Activated T-cell treated with anti-CD3 and anti-CD28 coated beads, Interleukin-2, amount 50 U/mL, for 48 hours (primary cell): ENCODE data around the gene RPS2.
A peak's percentile ranks its signal among the peaks of the same experiment; 100 is the strongest.
"Not testable (repeated sequence)": the region's sequence is repeated elsewhere in the genome, so short reads cannot be mapped to it uniquely, and the experiment has no call there.

Experiments
- DNase-seq, 2 experiments: peaks; one replicate each; pipeline ENCODE4 v3.0.0-alpha.2; 2020

RPS2 gene

DNA sequence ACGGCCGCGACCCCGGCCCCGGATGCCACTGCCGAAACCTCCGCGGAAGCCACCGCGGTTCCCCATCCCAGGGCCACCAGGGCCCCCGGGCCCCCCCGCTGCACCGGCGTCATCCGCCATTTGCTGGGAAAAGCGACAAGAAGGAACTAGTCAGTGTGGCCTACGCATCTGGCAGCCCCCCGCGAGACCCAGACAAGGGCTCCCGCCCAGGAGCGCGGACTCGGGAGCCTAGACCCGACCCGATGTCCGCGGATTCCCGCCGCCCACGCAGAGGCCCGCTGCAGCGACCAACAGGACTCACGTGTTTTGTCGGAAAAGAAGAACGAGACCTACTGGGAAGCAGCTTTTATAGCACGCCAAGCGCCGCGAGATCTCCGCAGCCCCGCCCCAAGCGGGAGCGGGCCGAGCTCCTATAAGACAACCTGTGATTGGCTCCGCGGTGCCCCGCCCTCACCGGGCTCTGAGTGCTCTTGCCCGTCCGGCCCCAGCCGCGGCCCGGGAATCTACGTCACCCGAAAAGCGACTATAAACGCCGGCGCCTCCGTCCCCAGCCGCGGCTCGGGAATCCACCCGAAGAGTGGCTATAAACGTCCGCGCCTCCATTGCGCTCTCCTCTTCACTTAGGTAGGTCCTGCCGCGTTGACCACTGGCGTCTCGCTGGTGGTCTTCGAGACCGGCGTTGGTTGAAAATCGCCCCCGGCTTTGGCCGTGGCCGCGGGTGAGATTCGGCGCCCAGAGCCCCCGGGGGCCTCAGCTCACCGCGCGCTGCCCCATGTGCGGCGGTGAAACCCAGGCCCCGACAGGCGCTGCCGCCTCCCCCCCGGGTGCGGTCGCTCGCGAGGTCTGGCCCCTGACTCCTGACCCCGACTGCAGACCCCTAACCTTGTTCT lies at the start of gene RPS2:
RPS2 (minus strand) TSS at position 321 of the 890 bp plus-strand sequence; CDS start at position 120, 201 bp downstream.
- peak; percentile 99 for DNase-seq

DNA sequence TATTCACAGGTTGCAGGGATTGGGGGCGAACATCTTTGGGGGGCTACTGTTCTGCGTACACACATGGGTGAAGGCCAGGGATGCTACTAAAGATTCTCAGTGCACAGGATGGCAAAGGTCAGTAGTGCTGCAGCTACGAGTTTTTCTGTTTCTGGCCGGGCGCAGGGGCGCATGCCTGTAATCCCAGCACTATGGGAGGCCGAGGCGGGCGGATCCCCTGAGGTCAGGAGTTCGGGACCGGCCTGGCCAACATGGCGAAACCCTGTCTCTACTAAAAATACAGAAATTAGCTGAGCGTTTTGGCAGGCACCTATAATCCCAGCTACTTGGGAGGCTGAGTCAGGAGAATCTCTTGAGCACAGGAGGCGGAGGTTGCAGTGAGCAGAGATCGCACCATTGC lies 48.9 kb upstream of the RPS2 start:
- DNase-seq = no peak

DNA sequence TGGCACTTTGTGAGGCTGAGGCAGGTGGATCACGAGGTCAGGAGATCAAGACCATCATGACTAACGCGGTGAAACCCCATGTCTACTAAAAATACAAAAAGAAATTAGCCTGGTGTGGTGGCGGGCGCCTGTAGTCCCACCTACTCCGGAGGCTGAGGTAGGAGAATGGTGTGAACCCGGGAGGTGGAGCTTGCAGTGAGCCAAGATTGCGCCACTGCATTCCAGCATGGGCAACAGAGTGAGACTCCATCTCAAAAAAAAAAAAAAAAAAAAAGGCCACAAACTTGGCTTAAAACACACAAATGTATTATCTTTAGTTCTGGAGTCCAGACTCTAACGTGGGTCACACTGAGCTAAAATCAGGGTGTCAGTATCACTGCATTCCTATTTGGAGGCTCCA lies 47.1 kb upstream of the RPS2 start:
- DNase-seq = not testable (repeated sequence)

DNA sequence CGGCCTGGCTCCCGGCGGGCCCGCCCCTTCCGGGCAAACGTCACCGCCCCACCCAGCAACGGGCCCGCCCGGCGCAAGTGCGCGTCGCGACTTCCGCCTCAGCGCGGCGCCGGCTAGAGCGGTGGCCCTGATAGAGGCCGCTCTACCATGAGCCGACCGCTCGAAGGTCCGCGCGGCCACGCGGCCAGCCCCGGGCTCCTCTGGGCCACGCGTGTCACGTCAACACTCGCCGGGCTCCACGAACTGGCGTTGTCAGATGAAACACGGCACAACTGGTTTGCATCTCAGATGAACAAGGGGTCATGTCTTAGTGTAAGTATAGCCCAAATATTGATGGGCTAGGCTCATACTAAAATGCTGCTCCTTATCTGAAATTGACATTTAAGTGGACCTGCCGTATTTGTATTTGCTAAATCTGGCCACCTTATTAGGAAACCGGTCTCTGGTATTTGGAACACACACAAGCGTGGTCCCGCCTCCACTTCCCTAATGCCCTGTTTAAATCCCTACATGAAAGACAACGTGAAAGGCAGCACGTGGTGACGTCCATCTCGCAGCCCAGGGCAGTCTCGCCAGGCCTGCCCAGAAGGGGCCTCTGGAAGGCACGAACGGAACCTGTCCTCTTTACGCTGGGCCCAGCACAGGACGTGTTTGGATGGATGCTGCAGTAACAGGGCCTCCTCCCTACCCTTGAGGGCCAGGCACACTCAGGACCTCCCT lies 45.3 kb upstream of the RPS2 start, which contains the start of gene ZNF598:
ZNF598 (minus strand) TSS at position 31 of the 720 bp plus-strand sequence.
- DNase-seq = peak; percentile 83 to 86

DNA sequence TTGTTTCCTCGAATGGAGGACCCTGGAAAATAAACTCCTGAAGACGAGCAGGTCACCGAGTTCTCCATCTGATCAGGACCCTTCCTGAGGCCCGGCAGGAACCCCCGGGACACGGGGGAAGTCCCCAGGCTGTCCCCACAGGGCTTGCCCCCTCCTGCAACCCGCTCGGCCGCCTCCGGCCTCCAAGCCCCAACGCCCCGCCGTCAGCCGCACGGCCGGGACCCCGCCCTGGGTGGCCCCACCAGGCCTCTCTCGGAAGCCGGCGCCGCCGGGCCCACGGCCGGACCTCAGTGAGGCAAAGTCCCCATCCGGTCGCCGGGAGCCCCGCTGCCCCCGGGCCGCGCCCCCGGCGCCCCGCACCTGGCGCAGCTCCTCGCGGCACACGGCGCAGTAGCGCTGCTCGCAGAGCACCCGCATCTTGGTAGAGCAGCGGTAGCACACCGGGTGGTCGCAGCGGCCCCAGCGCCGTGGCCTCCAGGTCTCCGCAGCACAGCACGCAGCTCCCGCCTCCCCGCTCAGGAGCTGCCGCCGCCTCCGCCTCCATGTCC lies 44.6 kb upstream of the RPS2 start:
- DNase-seq = peak in 1 of 2 experiments; percentile 57

DNA sequence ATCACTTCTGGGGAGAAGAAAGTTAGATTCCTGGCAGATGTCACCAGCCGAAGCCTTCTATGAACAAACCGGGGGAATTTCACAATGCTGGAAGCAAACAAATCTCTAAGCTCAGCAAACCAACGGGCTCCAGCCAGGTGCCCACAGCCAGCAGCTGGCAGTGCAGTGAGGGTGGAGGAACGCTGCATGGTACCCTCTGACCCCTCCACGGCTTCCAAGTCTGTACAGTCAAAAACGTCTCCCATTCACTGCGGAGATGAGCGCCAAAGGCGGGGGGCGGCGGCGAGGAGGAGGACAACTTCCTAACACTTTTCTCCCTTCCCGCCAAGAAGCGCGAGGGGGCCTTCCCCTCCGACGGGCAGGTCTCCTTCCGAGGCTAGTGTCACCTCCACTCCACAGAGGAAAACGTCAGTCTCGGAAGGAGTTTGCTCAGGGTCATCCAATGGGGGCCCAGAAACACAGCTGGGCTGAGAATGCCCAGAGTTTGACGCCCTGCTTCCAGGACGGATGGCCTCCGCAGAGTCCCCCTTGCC lies 44.1 kb upstream of the RPS2 start:
- DNase-seq = peak; percentile 67 to 69

DNA sequence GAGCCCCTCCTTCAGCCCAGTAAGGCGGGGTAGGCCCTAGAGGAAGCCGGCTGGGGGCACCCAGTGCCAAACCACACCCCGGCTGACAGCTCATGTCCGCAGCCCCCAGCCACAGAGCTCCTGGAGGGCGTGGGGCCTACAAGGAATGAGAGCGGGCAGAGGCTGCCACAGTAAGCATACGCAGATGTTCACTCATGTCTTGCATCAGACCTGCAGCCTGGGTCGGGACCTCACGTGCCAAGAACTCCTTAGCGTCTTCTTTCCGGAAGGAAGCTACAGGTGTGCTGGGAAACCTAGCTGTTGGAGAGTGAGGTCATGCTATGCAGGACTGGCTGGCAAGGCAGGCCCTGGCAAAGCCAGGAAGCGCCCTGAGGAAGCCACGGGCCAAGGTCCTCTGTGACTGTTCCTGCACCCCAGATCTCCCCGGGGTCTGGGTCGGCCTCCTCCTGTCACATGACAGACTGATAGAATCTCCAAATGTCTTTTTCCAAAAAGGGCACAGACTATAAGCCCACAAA lies 43.4 kb upstream of the RPS2 start:
- DNase-seq = peak; percentile 50 to 57

DNA sequence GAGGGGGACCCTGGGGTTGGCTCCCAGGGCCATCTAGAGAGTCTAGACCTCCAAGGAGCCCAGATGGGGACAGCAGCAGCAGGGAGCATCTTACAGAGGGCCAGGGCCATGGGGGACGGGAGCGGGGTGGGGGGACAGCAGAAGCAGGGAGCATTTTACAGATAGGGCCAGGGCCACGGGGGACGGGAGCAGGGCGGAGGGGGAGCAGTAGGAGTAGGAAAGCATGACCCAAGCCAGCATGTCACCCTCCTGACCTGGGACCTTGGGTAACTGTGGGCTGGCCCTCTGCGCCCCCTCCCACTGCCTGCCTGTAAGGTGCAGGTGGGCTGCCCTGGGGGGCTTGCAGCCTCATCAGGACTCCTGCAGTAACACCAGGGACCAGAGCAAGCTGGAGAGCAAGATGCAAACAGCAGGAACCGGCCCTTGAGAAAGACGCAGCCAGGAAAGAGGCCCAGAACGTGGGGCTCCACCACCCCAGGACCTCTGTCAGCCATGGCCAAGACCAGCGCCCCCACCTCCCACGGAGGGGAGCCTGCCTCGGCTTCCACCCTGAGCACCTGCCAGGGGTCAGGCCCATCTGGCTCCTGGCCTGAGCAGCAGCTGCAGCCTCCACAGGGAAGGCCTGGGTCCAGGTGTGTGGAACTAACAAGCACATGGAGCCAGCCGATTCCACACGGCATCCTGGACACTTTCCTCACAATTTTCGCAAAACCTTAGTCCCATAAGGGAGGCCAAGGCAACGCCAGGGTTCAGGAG lies 42.6 kb upstream of the RPS2 start:
- DNase-seq = no peak

DNA sequence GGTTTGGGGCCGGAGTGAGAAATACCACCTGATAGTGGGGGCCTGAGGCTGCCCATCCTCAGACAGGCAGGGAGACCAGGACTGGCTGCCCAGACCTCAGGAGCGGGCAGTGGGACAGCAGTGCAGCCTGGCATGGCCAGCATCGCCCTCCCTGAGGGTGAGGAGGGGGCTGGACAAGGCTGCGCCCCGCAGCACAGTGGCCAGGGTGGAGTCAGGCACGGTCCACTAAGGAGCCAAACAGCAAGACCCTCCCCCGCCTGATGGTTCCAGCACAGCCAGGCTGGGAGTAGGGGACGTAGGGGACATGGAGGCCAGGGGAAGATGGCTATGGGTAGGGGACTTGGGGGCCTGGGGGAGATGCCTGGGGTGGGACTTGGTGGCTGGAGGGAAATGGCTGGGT lies 41.7 kb upstream of the RPS2 start:
- no peak for DNase-seq

DNA sequence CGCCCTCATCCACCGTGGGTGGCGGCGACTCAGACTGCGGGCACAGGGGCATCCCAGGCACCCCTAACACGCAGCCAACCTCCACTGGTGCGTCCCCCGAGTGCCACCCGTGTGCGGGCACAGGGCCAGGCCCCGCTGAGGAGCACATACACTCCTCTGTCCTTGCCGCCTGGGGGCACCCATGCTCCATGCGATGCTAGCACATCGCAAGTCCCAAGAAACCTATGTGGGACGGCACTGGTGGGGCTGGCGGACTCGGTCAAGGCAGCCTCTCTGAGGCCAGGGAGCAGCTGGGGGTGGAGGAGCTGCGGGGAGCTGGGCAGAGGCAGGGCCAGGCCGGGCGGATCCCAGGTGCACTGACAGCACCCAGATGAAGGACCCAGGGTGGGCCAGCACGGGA lies 41.0 kb upstream of the RPS2 start:
- DNase-seq = no peak

DNA sequence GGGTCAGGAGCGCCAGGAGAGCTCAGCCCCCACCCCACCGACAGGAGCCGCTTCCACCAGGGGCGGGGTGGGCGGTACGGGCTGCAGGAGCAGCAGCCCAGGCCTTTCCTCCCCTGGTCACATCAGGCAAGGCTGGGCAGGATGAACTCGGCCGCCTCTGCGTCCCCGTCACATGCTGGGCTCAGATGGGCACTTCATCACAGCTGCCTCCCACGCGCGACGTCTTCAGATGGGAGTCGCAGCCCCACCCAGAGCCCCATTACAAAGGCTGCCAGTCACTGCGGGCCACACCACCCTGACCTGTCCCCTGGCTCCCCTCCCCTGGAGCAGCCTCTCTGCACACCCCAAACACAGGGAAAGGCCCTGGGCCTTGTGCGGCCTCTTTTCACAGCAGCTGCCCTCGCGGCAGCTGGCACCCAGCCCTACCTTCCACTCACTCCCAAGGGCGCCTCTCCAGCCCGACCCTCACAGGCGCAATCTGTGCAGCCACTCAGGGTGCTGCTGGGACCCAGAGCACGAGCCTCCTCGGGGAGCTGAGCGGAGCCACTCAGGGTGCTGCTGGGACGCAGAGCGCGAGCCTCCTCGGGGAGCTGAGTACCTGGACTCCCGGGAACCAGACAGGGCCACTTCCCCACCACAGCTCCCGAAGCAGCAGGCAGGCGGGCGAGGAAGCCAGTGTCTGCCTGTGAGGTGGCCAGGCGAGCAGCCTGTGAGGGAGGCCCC lies 40.3 kb upstream of the RPS2 start:
- no peak for DNase-seq

DNA sequence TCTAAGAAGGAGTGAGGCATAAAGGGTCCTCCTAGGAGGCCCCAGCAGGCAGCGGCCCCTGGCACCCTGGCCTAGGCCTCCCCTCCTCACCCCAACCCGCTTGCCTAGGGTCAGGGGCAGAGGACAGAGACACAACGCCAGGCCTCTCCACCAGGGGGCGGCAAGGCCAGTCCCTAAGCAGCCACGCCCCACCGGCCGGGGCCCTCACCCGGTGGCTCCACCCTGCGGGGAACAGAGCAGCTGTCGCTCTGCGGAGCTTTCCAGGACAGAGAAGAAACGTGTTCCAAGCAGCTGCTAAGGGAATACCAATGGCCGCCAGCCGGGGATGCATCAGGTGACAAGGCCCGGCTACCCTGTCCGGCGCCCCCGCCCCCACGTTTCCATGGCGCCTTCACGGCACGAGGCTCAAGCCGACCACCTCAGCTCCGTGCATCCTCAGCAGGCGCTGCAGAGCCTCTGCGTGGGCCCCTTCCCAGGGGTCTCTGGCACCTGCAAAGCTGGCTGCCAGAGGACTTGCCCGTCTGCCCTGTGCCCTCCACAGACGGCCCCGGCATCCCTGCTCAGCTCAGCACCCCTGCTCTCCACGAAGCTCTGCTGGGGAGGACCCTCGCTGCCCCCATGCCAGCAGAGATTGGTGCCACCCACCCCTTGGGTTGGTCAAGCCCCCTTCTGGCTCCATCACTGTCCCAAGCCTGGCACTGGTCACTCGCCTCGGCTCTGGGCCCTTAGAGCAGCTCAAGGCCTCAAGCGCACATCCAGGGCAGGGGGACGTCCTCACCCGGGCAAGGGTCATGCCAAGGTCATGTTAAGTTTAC lies 39.4 kb upstream of the RPS2 start:
- peak; percentile 95 to 96 for DNase-seq

DNA sequence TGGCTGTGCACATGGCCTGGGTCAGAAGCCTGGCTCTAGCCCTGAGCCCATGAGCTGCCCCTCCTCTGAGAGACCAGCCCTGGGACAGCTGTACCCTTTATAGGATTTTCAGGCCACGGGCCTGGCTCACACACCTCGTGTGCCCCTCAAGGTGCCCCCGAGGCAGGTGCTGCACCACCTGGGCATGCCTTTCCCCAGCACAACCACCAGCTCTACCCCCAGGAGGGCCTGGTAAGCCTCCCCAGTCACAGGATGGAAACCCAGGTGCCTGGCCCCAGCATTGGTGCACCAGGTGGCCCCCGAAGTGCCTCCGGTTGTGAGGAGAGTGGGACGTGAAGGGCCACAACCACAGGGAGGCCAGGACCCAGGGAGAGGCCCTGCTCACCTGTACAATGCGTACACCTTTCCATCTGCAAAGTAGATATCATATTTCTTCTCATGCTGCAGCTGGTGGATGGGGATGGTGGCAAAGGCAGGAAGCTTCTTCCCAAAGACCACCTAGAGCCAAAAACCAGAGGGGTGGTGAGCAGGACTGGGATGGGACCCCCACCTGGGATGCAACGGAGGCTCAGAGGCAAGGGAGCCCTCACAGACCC lies 38.7 kb upstream of the RPS2 start:
- no peak for DNase-seq

DNA sequence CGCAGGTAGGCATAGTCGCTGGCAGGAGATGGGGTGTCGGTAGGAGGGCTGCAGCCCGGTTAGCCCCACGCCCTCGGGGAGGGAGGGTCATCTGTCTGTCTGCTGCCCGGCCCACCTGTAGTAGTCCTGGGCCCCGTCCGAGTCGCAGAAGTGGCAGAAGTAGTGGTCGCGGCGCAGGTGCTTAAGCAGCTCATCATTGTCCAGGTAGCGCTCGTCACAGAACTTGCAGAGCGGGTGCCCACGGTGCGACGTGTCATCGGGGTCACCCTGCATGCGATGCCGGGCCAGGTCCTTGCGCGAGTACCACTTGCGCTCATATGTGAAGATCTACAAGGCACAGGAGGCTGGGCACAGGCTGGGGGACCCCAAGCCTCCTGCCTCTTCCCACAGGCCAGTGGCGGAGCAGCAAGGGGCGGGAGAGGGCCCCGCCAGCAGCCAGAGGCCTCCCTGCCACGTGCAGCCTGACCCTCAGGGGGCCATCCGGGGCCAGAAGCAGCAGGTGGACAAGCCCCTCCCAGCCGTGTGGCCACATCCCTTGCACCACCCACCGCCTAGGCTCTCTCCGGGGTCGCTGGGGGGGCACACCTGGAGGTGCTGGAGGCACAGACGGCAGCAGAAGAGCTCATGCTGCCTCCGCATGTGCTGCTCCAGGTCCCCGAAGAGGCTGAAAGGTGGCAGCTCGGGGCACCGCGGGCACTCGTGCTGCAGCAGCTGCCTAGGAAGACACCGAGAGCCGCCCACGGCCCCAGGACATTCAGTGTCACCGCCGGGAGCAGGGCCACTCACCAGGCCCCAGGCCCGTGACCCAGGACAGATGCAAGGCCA lies 38.0 kb upstream of the RPS2 start:
- DNase-seq = no peak

DNA sequence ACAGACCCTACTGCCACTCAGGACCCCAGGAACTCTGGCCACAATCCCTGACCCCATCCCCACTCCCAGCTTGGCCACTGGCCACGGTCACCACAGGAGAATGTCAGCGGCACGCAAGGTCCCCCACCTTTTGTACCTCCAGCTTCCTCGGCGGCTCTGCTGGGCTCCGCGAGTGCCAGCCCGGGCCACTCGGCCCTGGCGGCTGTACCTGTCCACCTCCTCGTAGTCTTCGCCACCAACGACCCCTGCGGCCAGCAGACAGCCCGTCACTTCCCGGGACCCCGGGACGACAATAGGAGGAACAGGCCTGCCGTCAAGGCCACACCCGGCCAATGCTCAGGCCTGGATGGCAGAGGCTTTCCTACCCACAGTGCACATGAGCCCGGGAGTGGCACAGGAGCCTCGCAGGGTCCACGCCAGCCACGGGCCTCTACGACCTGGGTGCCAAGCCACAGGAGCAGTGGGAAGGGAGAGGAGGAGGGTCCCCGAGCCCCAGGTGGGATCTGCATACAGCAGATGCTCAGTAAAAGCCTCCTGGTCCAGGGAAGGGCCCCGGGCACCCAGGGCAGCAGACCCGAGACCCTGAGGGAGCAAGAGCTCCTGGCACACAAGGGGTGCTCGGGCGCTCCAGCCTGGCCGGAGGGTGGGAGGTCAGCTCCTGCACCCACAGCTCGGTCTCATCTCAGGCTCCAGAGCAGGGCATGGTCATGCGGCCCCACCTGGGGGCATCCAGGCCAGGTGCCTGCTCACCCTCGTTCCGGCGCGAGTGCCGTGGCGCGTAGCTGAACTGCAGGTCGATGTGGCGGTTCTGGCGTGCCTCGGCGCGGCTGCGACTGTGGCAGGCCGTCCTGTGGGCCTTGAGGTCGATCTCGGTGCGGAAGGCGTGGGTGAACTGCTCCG lies 37.1 kb upstream of the RPS2 start:
- no peak for DNase-seq

DNA sequence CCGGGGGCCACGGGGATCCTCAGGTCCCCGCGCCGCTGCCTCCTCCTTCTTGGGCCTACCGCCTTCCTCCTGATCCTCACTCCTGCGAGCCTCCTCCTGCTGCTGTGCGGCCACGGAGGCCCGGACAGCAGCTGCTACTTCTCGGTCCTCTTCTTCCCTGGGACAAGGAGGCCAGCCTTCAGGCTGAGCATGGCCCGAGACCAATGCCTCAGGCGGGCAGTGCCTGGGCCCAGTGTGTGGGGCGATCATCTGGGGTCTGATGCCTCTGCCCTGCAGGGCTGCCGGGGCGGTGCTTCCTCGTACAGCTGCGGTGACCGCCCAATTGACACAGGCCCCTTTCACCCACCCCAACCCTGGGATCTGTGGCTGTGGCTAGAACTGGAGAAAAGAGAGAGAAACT lies 36.4 kb upstream of the RPS2 start:
- no peak for DNase-seq

DNA sequence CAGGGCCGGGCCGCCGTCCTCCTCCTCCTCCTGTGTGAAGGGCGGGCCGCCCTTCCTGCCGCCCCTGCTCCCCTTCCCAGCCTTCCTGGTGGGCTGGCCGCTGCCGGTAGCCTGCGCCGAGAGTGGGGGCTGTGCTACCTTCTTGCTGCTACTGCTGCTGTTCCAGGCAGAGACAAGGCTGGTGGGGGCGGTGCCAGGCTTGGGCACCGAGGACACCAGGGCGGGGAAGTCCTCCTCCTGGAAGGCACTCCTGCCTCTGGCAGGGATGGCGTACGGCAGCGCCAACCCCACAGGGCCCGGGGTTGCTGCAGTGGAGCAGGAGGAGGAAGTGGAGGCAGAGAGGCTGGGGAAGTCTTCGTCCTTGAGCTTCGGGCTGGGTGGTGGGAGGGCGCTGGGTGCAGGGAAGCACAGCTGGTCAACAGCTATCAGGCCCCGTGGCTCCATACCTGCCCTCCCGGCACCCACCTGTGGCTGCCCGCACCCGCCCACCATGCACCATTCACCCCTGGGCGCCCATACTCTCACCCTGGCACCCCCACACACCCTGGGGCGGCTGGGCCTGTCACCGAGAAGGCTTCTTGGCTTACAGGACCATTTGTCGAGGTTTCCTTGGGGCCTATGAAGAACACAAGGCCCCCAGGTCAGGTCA lies 35.4 kb upstream of the RPS2 start:
- no peak for DNase-seq
